Vagina (tissue), 2 donors: ENCODE measurements around the gene MAN1A1.
"Not testable (repeated sequence)": the region's sequence is repeated elsewhere in the genome, so short reads cannot be mapped to it uniquely, and the experiment has no call there.

Experiments
- CTCF ChIP-seq, 3 experiments: fragments of 450-650 bp in 2 of 3; fragments of 200-600 bp in 1 of 3; sonication (generic) in 1 of 3; IDR thresholded peaks; one replicate each; pipeline ENCODE4 v1.5.1; 2017 to 2019; ENCODE audit warnings: antibody characterized with exemption in 3 of 3, mild to moderate bottlenecking in 2 of 3, moderate library complexity in 2 of 3
- POLR2A ChIP-seq, 2 donors: fragments of 450-650 bp; IDR thresholded peaks; one replicate each; pipeline ENCODE4 v1.6.1; 2017; ENCODE audit warnings: antibody characterized with exemption in 2 of 2, mild to moderate bottlenecking in 2 of 2, moderate library complexity in 2 of 2

- TF ChIP-seq POLR2A, CTCF (IDR thresholded peaks at IDR 0.05): not testable (repeated sequence)
These were observed 58.5 kb downstream of the MAN1A1 start for GRCh38 chr6:119291060-119291459.
